Esophagus muscularis mucosa (tissue), 4 donors: Measurements from ENCODE around the gene PLCH1. TPM values are rescaled to one million over a fixed set of nuclear protein-coding genes. Genes with fewer than 3 reads are reported as not detected.

ENCODE experiments used
- DNase-seq: peaks from one replicate; pipeline ENCODE4 v3.0.0-alpha.2; 2017; ENCODE audit errors: extremely low spot score
- H3K27ac ChIP-seq, 4 donors: fragments of 200-600 bp; sonication (generic); replicated peaks in 1 of 4; 1 replicate in 3 of 4; 2 replicates in 1 of 4; pipeline ENCODE4 v1.5.1; 2016 to 2019; ENCODE audit warnings: mild to moderate bottlenecking in 1 of 4
- H3K27me3 ChIP-seq, 4 donors: fragments of 200-600 bp; sonication (generic); one replicate each; pipeline versions ENCODE4 v1.5.1 to v1.6.0; 2016 to 2019
- H3K36me3 ChIP-seq, 4 donors: fragments of 200-600 bp; sonication (generic); one replicate each; pipeline ENCODE4 v1.5.1; 2016 to 2019
- H3K4me1 ChIP-seq, 4 donors: fragments of 200-600 bp; sonication (generic); one replicate each; pipeline ENCODE4 v1.5.1; 2016 to 2019
- H3K4me3 ChIP-seq, 4 donors: fragments of 200-600 bp; sonication (generic); 1 replicate in 2 of 4; 2 replicates in 2 of 4; pipeline ENCODE4 v1.5.1; 2016 to 2019; ENCODE audit warnings: mild to moderate bottlenecking in 4 of 4, moderate library complexity in 1 of 4
- H3K9me3 ChIP-seq, 4 donors: fragments of 200-600 bp; sonication (generic); 1 replicate in 3 of 4; 2 replicates in 1 of 4; pipeline ENCODE4 v1.5.1; 2016 to 2019
- EP300 ChIP-seq: sonication (generic); formaldehyde crosslinking; IDR thresholded peaks from one replicate; pipeline ENCODE4 v1.6.1; 2017; ENCODE audit warnings: antibody characterized with exemption
- POLR2A ChIP-seq: fragments of 450-650 bp; IDR thresholded peaks from one replicate; pipeline ENCODE4 v1.6.1; 2017; ENCODE audit warnings: antibody characterized with exemption, moderate library complexity, mild to moderate bottlenecking, low read depth
- POLR2AphosphoS5 ChIP-seq, 2 donors: sonication (generic); formaldehyde crosslinking; IDR thresholded peaks; one replicate each; pipeline ENCODE4 v1.6.1; 2017; ENCODE audit warnings: antibody characterized with exemption in 2 of 2
- WGBS: methylation state at CpG from one replicate; pipeline ENCODE4 v1.1.5; 2018; 5-methylcytosine and 5-hydroxymethylcytosine counted together
- intact Hi-C: fragments of 100-400 bp; cut with DNase I; formaldehyde crosslinking; loops from one replicate; pipeline ENCODE4 v1.15.1; 2023
- total RNA-seq, 4 donors: library from RNA; depleted of rRNA; stranded (reverse); fragments of >200 nt; gene quantifications; one replicate each; pipeline versions ENCODE4 v1.1.0 to v1.2.1, GENCODE V29; 2016
- TF ChIP-seq, protein P1 (sequence below), 3 experiments: fragments of 200-600 bp in 2 of 3; fragments of 450-650 bp in 1 of 3; sonication (generic) in 2 of 3; IDR thresholded peaks; one replicate each; pipeline ENCODE4 v1.5.1; 2017 to 2019; ENCODE audit warnings: antibody characterized with exemption in 3 of 3, mild to moderate bottlenecking in 2 of 3, moderate library complexity in 1 of 3

The PLCH1 gene
- total RNA-seq, 4 donors from 2014 or later: under 0.01 to 0.52 (median 0.36) TPM

DNA sequence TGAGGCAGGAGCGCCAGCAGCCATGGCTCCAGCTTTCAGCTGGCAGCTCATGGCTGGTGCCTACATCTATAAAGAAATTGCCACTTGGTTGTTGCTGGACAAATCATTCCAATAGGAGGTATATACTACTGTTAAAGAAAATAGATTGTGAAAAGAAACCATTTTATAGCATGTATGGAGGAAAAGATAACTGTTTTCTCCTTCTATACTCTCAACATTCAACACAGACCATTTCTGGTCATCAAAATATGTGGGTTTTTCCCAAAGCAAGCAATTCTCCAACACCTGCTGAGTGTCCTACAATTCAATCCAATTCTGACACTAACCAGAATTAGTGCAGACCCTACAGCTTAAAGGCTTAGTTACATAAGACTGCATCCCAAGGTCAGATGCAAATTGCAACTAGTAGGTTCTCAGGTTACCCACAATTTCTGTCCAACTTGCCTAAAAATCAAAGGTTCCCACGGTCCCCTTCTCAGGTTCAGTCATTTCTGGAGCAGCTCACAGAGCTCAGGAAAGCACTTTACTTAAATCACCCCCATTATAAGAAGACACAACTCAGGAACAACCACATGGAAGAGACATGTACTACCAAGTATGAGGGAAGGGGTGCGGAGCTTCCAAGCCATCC, 409.0 kb downstream of the PLCH1 start:
- WGBS: 83% methylated on average over 3 of the region's 3 CpGs
- intact Hi-C loops: no loop called here
- no peak for DNase-seq
- no peaks in the 10 kb centered on the region for H3K27me3 ChIP-seq
- no peak overlapping the region for H3K4me3 ChIP-seq
- no peaks in the 10 kb centered on the region for H3K36me3 ChIP-seq
- H3K27ac ChIP-seq: no peak overlapping the region
- TF ChIP-seq EP300: no peak
- no peak for TF ChIP-seq POLR2AphosphoS5 (IDR thresholded peaks at IDR 0.05)
- TF ChIP-seq POLR2A: no peak
- TF ChIP-seq, protein P1, sequence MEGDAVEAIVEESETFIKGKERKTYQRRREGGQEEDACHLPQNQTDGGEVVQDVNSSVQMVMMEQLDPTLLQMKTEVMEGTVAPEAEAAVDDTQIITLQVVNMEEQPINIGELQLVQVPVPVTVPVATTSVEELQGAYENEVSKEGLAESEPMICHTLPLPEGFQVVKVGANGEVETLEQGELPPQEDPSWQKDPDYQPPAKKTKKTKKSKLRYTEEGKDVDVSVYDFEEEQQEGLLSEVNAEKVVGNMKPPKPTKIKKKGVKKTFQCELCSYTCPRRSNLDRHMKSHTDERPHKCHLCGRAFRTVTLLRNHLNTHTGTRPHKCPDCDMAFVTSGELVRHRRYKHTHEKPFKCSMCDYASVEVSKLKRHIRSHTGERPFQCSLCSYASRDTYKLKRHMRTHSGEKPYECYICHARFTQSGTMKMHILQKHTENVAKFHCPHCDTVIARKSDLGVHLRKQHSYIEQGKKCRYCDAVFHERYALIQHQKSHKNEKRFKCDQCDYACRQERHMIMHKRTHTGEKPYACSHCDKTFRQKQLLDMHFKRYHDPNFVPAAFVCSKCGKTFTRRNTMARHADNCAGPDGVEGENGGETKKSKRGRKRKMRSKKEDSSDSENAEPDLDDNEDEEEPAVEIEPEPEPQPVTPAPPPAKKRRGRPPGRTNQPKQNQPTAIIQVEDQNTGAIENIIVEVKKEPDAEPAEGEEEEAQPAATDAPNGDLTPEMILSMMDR (IDR thresholded peaks at IDR 0.05): no peak
- H3K4me1 ChIP-seq: no peaks in the 10 kb centered on the region
- H3K9me3 ChIP-seq: no peaks in the 10 kb centered on the region

DNA sequence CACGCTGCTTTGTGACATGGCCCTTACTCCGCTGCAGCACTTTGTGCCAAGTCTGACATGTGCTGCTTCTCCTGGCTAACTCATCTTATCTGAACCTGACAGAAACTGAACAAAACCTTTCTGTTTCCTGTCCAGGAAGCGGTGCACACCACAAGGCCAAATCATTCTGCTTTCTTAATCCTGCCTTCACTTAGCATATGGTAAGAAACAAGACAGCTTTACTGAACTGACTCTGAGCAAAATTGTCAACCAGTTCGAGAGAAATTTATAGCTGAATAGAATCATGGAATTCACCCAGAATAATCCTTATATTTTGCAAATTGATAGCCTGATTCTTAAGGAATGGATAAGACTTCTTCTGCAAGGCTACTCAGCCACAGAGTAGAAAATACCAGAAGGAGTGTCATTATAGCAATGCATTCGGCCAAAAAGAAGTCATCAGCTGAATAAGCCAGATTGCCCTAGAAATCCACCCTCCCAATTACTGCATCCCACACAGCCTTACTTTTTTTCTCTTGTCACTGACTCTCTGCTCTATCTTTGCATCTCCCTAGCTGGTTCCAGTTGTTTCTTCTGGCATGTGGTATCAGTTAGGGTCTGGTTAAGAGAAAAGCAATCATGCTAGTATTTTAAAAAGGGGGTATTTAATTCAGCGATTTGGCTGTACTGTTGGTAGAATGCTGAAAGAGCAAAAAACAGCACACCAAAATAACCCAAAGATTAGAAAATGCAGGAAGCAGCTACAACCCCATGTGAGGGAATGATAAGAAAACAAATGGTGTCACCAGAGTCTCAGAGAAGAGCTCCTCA, 409.8 kb downstream of the PLCH1 start:
- Histone ChIP-seq H3K4me3 (no peak overlapping the region), H3K4me1 (no peaks in the 10 kb centered on the region), H3K36me3 (no peaks in the 10 kb centered on the region), H3K9me3 (no peaks in the 10 kb centered on the region), H3K27ac (no peak overlapping the region), H3K27me3 (no peaks in the 10 kb centered on the region)
- DNase-seq: no peak
- TF ChIP-seq EP300: no peak
- no peak for TF ChIP-seq POLR2A
- TF ChIP-seq, protein P1 (IDR thresholded peaks at IDR 0.05): no peak
- TF ChIP-seq POLR2AphosphoS5 (IDR thresholded peaks at IDR 0.05): no peak
- WGBS: 48% methylated on average over 6 of the region's 6 CpGs
- intact Hi-C loops: no loop called here

DNA sequence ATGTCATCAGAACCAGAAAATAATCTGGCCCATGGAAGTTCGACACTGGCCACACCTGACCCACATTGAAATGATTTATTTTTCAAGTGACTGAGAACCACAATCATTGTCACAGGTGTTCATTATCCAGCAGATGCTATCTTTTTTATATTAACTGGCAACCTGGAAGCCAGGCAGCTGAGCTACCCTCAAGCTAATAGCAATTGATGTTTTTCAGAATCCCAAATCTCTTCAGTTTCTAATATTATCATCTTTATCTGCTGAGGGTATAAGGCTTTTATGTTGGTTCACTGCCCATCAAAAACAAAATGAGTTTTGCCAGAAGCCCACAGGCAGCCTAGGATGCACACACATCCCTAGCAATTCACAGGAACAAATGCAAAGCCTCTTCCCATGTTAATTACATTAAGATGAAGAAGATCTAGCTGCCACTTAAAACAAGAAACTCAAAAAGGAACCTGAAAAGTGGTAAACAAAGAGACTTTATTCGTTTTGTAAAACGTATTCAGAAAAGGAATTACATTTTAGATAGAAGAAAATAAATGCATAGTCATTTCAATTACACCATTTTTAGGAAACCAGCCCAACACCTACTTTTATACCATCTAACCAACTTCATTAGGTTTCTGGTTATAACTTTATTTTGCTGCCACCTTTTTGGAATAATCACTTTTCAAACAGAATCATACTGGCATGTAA, 410.5 kb downstream of the PLCH1 start:
- no peak for TF ChIP-seq EP300
- TF ChIP-seq, protein P1 (IDR thresholded peaks at IDR 0.05): no peak
- no peak for TF ChIP-seq POLR2A
- TF ChIP-seq POLR2AphosphoS5 (IDR thresholded peaks at IDR 0.05): no peak
- 53% methylated on average over 3 of the region's 3 CpGs for WGBS
- no peaks in the 10 kb centered on the region for H3K9me3 ChIP-seq
- H3K4me1 ChIP-seq: no peaks in the 10 kb centered on the region
- intact Hi-C loops: no loop called here
- H3K27me3 ChIP-seq: no peaks in the 10 kb centered on the region
- no peaks in the 10 kb centered on the region for H3K36me3 ChIP-seq
- DNase-seq: no peak
- no peak overlapping the region for H3K4me3 ChIP-seq
- H3K27ac ChIP-seq: no peak overlapping the region

DNA sequence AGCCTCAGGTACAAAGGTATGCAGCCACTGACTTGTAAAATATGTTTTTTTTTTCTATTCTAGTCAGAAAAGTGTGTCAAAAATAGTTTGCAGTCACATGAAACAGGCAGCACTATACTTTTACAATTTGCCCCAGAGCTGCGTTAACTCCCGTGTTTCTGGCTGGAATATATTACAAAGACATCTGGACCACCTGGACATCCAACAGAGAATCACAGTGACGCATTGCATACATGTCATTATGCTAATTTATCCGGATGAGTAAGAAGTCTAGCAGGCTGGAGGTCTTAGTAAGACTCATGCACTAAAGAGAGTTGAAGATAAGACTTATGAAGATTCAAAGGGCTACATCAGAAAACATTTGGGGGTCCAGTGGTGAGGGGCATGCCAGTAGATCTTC, 412.2 kb downstream of the PLCH1 start:
- WGBS: 64% methylated on average over 4 of the region's 4 CpGs

More for the DNA sequence above, 412.2 kb downstream of the PLCH1 start:
- Histone ChIP-seq H3K9me3 (no peaks in the 10 kb centered on the region), H3K27me3 (no peaks in the 10 kb centered on the region), H3K4me3 (no peak overlapping the region), H3K4me1 (no peaks in the 10 kb centered on the region), H3K27ac (no peak overlapping the region), H3K36me3 (no peaks in the 10 kb centered on the region)
- intact Hi-C loops: no loop called here
- no peak for DNase-seq
- TF ChIP-seq, protein P1 (IDR thresholded peaks at IDR 0.05): no peak
- TF ChIP-seq POLR2AphosphoS5 (IDR thresholded peaks at IDR 0.05): no peak
- TF ChIP-seq EP300: no peak
